DOHH2 (cell line): ENCODE data around the gene REL.

Experiments used
- EZH2phosphoT487 ChIP-seq: fragments of 200-600 bp; sonication (generic); IDR thresholded peaks from 2 replicates; pipeline ENCODE4 v1.6.1; 2017; ENCODE audit warnings: borderline replicate concordance, mild to moderate bottlenecking, antibody characterized with exemption, low read length, moderate library complexity, mixed read lengths
- TF ChIP-seq, protein P1 (sequence below): fragments of 200-600 bp; sonication (generic); IDR thresholded peaks from one replicate; pipeline ENCODE4 v1.5.1; 2014; ENCODE audit warnings: antibody characterized with exemption, mild to moderate bottlenecking, low read depth, low read length; ENCODE audit not compliant: poor library complexity, severe bottlenecking

DNA sequence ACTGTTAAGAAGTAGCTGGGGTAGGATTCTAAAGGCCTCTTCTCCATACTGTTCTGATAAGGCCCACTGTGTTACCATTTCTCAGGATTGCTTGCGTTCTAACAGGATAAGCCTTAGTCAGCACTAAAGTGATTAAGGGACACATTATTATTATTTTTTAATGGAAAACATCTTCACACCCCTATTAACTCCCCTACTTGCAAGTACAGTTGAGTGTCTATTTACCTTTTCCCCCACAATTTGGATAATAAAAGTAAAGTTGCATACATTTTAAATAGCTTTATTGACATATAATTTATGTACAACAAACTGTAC lies 9.0 kb downstream of the REL start:
- TF ChIP-seq, protein P1, sequence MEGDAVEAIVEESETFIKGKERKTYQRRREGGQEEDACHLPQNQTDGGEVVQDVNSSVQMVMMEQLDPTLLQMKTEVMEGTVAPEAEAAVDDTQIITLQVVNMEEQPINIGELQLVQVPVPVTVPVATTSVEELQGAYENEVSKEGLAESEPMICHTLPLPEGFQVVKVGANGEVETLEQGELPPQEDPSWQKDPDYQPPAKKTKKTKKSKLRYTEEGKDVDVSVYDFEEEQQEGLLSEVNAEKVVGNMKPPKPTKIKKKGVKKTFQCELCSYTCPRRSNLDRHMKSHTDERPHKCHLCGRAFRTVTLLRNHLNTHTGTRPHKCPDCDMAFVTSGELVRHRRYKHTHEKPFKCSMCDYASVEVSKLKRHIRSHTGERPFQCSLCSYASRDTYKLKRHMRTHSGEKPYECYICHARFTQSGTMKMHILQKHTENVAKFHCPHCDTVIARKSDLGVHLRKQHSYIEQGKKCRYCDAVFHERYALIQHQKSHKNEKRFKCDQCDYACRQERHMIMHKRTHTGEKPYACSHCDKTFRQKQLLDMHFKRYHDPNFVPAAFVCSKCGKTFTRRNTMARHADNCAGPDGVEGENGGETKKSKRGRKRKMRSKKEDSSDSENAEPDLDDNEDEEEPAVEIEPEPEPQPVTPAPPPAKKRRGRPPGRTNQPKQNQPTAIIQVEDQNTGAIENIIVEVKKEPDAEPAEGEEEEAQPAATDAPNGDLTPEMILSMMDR: no peak
- no peak for TF ChIP-seq EZH2phosphoT487
